ENCODE measurements around the gene STK36.
"Not testable (repeated sequence)": the region's sequence is repeated elsewhere in the genome, so short reads cannot be mapped to it uniquely, and the experiment has no call there.

Gene STK36

DNA sequence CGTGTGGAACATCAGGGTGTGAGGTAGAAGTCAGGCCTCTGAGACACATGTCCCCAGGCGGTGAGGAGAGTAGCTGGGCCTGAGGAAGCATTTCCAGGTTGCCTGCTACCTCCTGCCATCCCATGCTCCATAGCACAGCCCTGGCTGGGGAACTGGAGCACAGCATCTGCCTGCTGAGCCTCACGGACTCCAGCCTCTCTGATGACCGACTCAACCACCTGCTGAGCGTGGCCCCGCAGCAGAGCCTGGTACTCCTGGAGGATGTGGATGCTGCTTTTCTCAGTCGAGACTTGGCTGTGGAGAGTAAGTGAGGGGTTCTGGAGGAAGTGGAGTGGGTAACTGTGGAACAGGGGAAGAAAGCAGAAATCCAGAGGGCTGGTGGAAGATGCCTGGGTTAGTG lies 9.5 kb upstream of the STK36 start:
- no peak for DNase-seq

DNA sequence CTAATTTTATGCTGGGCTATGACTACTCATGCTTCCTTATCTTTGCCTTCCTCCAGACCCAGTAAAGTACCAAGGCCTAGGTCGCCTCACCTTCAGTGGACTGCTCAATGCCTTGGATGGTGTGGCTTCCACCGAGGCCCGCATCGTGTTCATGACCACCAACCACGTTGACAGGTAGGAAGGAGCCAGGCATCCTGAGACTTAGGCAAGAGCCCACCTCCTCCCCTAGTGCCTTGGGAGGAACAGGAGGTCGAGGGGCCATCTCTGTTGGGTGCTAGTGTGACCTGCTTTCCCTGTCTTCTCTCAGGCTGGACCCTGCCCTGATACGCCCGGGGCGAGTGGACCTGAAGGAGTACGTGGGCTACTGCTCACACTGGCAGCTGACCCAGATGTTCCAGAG lies 9.1 kb upstream of the STK36 start:
- no peak for DNase-seq

DNA sequence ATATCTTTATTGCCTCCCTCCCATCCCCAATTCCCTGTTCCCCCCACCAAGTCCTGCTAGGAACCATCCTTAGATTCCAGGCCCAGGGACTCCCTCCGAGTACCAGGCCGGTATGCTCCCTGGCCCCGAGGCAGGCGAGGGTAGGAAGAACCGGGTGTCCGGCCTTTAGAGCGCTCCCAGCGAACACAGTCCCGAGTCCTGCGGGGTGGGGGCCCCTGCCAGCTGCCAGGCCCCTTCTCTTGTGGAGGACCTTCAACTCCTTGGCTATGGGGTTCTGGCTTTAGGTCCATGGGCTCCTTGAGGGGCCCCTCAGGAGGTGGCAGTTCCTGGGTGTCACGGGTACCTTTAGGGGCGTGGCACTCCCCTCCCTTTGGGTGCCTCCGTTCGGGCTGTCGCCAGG lies 8.0 kb upstream of the STK36 start:
- no peak for DNase-seq

DNA sequence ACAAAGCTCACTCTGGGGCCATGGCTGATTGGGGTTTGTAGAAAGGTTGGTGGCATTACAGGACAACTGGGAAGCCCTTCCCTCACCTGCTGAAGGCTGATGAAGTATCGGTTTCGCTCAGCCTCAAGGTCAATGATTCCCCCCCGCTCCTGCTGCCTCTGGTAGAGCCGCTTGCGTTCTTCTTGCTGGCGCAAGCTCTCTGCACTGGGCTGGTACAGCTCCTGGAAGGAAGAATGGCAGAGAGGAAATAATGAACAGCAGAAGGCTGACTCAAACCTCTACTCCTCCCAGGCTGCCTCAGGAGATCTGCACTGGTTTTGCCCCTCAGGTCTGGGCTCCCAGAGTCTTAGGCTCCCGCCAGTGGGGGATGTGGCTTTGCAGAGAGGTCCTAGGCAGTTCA lies 7.2 kb upstream of the STK36 start:
- no peak for DNase-seq

DNA sequence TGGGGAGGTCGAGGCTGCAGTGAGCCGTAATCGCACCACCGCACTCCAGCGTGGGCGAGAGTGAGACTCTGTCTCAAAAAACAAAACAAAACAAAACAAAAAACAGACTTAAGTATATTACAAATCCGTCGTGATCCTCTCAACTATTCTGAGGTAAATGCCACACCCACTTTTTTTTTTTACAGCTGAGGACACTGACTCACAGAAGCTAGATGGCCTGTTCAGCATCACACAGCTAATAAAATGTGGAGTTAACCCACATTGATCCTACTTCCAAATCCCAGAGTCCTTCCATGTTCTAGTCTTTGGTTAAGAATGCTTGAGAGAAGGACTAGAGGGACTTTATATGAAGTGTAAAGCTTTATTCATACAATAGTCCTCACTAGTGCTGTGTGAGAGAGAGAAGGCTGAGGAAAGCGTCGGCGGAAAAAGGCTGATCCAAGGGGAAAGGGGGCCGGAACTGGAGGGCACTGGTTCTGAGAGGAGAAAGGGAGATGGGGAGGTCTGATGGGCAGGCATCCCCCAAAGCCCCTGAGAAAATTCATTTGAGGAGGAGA lies 711 bp upstream of the STK36 start:
- no peak for DNase-seq

DNA sequence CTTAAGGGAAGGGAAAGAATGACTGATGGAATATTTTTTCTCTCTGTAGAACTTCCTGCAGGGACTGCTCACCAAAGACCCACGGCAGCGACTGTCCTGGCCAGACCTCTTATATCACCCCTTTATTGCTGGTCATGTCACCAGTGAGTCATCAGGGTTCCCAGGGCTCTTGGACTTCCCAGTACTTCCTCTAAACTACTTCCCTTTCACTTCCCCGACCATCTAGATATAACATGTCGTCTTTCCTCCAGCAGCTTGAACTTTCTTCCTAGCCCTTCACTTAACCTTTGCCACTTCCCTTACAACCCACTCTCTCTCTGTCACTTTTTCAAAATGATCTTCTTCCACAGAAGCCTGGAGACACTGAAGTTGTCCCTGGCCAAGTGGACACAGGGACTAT lies 7.2 kb downstream of the STK36 start:
- DNase-seq, result no peak

DNA sequence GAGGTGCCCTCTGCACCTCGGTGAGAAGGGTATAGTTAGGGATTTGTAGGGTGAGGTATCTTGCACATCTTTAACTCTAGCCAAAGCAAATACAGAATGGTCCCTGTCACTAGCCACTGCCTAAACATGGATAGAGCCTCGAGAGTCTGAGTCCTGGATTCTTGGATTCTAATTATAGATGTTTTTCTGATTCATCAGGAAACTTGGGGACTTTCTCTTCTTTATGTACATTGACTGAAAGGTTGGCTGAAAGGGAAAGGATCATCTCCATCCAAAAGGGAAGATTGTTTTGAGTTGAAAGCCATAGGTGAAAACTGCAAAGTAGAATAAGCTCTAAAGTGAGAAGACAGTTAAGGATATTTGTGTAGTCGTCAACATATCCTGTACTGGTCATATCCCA lies 8.2 kb downstream of the STK36 start:
- DNase-seq, result no peak

DNA sequence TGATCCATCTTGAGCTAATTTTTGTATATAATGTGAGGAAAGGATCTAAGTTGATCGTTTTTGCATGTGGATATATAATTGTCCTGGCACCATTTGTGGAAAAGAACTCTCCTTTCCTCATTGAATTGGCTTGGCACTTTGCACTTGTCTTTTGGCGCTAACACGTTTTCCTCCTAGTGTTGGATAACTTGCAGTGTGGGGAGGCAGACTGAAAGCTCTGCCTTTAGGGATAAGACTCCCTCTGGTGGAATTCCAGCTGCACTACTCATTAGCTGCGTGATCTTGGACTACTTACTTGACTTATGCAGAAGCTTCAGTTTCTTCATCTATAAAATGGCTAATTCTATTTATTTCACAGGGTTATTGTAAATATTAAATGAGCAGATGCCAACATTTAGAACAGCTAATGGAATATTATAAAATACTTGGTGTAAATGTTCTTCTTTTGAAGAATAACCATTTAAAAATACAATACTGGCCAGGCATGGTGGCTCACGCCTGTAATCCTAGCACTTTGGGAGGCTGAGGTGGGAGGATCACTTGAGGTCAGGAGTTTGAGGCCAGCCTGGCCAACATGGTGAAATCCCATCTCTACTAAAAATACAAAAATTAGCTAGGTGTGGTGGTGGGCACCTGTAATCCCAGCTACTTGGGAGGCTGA lies 15.6 kb downstream of the STK36 start:
- DNase-seq, result not testable (repeated sequence)

DNA sequence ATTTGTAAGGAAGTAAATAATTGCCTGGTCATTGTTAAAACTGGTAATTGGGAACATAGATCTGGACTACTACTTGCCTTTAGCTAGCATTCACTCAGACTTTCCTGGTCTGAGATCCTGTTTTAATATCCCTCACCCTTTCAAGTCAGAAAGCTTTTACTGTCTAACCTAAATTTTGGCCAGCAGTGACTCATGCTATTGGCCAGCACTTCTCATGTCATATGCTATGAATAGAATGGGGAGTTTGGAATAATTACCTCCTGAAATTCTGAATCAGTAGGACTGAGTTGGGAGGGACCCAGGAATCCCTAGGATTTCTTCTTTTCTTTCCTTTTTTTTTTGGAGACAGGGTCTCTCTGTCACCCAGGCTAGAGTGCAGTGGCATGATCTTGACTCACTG lies 19.3 kb downstream of the STK36 start:
- DNase-seq, result no peak

DNA sequence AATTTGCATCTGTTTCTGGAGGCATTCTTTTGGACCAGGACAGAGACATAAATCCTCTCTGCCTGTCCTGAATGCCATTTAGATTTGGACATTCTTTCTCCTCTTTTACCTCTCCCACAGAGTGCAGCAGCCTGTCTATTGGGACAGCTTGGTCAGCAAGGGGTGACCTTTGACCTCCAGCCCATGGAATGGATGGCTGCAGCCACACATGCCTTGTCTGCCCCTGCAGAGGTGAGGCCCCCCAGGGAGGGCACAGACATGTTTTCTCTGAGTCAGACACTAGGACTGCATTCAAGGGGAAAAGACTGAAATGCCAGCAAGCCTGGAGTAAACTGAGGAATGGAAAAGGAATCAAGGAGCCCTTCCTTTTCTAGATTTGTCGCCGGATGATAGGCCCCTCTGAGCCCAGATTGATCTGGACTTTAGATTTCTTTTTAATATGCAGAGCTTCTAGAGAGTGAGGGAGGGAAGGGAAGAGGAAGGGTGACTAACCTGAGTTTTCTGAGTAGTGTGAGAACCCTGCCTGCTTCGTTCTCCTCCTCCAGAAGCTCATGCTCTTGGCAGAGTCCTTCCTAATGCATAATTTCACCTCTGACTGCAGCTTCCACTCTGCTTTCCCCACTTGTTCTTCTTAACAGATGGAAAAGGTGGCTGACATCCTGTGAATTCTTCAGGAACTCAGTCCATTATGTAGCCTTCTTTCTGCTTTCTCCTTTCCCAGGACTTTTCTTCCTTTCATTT lies 22.7 kb downstream of the STK36 start:
- DNase-seq, result no peak

DNA sequence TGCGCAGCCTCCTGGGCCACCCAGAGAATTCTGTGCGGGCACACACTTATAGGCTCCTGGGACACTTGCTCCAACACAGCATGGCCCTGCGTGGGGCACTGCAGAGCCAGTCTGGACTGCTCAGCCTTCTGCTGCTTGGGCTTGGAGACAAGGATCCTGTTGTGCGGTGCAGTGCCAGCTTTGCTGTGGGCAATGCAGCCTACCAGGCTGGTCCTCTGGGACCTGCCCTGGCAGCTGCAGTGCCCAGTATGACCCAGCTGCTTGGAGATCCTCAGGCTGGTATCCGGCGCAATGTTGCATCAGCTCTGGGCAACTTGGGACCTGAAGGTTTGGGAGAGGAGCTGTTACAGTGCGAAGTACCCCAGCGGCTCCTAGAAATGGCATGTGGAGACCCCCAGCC lies 27.0 kb downstream of the STK36 start:
- DNase-seq, result no peak

DNA sequence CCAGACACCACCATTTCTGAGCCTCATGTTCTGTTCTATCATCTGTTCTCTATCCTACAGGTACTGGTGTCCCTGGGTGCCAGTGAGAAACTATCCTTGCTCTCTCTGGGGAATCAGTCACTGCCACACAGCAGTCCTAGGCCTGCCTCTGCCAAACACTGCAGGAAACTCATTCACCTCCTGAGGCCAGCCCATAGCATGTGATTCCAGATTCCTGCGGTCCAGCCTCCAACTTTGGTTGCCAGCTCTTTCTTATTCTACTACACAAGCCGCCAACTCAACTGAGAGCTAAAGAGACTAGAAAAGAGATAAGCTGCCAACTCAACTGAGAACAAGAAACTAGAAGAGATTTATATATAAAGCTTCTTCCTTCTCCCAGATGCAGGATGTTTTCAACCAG lies 29.9 kb downstream of the STK36 start:
- DNase-seq, result no peak

DNA sequence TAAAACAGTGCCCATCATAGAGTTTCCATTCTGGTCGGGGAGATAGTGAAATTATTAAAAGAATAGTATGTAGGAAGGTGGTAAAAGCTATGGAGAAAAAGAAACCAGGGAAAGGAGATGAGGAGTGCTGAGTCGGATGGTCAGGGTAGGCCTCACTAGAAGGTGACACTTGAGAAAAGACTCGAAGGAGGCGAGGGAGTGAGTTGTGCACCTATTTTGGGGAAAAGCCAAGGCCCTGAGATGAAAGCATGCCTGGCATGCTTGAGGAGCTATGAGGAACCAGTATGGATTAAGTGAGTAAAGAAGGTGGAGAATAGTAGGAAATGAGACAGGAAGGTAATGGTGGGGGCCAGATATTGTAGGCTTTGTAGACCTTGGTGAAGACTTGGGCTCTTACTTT lies 31.5 kb downstream of the STK36 start:
- DNase-seq, result no peak

DNA sequence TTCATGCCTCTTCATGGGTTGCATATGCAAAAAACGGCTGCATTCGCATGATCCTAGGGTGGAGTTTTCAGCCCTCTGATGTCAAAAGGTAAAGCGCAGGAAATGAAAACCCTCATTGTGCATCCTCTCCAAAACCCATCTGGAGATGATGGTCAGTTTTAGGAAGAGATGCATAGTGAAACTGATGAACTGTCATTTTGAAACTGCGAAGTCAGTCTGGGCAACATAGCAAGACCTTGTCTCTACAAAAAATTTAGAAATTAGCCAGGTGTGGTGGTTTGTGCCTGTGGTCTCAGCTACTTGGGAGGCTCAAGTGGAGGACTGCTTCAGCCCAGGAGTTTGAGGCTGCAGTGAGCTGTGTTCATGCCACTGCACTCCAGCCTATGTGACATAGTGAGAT lies 36.2 kb downstream of the STK36 start:
- DNase-seq, result no peak

DNA sequence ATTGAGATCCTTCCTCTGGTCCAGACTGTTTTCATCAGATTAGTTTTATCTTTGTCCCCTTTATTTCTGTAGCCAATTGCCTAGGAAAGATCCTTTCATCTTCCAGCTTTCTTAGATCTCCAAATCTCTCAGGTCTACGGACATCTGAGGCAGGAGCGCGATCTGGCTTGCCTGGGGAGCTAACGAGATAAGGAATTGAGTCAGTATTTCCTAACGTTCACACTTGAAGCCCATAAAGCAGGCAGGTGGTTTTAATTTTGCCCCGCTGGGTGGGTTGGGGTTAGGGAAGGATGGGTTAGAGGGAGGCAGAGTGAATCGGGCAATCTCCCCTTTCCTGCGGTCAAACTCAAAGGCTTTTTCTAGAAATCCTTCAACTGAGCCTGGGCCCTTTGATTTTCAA lies 38.0 kb downstream of the STK36 start:
- no peak for DNase-seq

DNA sequence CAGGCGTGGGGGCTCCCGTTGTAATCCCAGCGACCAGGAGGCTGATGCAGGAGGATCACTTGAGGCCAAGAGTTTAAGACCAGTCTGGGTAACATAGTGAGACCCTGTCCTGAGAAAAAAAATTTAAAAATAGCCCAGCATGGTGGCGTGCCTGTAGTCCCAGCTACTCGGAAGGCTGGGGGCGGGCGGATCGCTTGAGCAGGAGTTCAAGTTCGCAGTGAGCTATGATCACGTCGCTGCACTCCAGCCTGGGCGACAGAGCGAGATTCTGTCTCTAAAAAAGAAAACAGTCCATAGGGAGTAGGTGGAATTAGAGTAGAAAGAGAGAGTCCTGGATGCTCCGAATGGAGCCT lies 38.4 kb downstream of the STK36 start:
- DNase-seq, result no peak

DNA sequence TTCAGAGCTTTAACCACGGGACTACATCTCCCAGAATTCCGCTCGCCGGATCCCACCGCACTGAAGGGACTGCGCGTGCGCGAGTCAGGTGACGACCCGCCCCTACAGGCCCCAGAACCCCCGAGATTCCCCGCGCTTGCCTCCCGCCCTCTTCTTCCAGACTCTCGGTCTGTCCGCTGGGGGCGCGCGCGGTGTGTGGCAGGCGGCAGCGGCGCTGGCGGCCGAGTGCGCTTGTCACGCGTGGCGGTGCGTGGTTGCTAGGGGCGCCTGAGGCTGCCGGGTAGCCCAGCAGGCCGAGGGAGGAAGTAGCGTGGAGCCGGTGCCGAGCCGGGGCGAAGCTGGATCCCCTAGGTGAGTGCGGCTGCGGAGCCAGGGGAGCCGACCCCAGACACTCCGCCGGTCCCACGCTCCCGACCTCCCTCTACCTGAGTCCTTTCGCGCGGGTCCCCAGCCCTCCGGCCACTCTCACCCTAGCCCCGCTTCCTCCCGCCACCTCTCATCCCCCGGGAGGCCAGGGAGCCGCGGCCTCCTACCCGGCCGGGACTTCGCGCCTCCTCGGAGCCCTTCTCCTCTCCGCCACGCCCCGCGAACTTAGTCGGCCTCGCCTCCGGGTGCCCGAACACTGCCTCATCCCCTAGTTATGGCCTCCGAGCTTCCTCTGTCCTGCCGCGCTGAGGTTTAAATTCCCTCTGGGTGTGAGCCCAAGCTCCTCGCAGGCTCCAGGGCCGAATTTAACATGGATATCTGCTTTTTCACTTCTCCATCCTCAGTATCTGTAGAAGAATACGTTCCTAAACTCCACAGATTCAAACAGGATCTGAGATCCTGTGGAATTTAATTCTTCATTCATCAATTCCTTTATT lies 39.0 kb downstream of the STK36 start, which contains the start of gene TTLL4:
Gene TTLL4, plus strand, starts transcription at position 149 of the 863 bp plus-strand sequence. CDS start 26,842 bp downstream, outside the sequence.
- DNase-seq, result peak; percentile 92

DNA sequence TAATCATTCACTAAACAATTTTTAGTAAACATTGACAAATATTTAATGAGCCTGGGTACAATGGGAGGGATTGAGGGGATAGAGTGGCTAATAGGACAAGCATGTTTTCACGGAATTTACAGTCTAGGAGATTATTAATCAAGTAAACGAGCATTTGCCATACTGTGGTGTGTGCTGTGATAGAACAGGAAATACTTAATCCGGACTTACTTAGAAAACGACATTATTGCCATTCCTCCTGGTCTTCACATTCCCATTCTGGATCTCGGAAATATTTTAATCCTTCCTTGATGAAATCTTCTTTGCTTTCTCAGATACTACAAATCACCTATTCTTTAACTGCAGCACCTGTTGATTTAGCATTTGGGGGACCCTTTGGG lies 39.7 kb downstream of the STK36 start:
- DNase-seq, result no peak

DNA sequence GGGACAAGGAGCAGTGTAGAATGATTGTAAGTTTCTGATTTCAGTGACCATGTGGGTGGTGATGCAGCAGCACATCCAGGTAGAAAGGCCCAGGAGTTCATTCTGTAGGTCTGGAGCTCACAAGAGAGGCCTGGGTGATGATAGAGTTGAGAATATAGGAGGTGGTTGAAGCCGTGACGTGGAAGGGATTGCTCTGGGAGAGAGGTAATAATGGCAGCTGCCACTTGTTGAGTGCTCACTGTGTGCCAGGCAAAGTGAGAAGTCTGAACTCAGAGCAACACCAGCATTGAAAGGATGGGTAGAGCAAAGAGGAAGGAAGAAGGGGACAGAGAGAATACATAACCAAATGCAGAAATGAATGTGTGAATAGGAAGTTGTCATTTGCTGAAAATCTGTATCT lies 42.0 kb downstream of the STK36 start:
- no peak for DNase-seq

DNA sequence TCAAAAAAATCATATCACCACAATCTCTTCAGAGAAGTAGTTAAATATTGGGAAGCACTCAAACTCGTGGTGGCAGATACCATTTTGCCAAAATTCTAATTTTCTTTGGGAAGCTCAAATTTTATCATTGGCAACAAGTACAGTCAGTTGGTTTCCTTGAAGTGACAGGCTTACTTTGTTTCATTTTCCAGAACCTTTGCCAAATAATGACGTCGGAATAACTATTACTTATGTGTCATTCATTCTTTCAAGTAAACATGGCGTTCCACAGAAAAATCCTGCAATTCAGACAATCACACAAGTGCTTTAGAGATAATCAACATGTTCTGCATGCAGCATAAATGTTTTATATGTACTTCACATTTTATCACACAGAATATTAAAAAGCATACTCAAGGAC lies 44.2 kb downstream of the STK36 start:
- no peak for DNase-seq

DNA sequence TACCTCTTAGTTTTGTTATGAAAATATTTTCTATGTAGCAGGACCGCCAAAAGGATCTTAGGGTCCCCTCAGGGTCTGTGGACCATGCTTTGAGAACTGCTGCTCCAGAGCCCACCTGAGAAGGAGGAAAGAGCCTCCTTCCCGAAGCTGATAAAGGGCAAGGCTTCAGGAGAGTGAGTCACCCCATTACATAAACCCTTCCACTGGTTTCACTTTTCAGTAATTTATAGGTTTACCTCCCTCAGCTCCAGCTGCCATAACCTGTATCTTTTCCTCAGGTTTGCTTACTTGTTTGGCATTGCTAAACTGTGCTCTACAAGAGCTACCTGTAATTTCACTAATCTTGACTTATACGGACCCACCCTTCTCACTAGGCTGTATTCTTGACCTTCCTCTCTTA lies 45.4 kb downstream of the STK36 start:
- DNase-seq, result no peak

DNA sequence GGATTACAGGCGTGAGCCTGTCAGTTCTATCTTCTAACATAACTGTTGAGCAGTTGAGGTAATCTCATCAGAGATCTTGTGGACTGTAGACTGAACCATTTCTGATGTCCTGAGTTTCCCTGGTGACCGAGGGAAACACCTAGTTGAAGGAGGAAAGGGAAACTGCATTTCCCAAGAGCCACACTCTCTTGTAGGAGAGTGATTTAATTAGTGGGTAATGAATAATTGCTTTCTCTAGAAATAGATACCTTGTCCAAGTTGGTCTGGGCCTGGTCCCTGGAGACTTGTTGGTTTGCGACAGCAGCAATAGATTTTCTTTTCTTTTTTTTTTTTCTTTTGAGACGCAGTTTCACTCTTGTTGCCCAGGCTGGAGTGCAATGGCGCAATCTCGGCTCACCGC lies 46.2 kb downstream of the STK36 start:
- no peak for DNase-seq

DNA sequence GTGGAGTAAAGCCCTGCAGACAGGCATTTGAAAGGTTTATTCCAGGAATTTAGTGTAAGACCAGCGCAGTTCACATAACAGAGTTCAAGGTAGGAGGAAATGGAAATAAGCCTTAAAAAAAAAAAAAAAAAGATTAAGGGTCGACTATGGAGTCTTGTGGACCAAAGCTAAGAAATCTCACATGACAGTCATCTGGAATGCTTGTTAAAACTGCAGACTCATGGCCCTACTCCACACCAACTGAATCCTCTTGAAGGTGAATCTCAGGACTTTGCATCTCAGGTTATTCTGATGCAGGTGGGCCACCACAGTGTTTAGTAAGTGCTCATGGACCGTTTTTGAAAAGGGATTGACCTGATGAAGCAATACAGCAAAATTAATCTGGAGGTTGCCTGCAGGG lies 47.6 kb downstream of the STK36 start:
- DNase-seq, result no peak
